Umbilical cord (tissue), 2 donors: Measurements from ENCODE around the gene PTPRT. TPM values are rescaled to one million over a fixed set of nuclear protein-coding genes. Genes with fewer than 3 reads are reported as not detected.

Experiments used
- DNase-seq: peaks from one replicate; pipeline ENCODE4 v3.0.0-alpha.2; 2015; ENCODE audit warnings: low spot score
- total RNA-seq: library from RNA; depleted of rRNA; stranded (reverse); fragments of >200 nt; gene quantifications from one replicate; pipeline ENCODE4 v1.2.3, GENCODE V29; 2014; ENCODE audit warnings: low replicate concordance; ENCODE audit not compliant: insufficient read depth

Gene PTPRT
- total RNA-seq, 1 donor from 2014 or later = 17.8 TPM

- DNase-seq = no peak
These were observed 1122.1 kb downstream of the PTPRT start for GRCh38 chr20:42067596-42067995.

- no peak for DNase-seq
These were observed 1122.5 kb downstream of the PTPRT start for GRCh38 chr20:42067174-42067573.

GRCh38 chr20:42063141-42063540 is 1126.6 kb downstream of the PTPRT start:
- DNase-seq = no peak

- DNase-seq = no peak
These were observed 1136.4 kb downstream of the PTPRT start for GRCh38 chr20:42053350-42053749.

GRCh38 chr20:42051921-42052320 is 1137.8 kb downstream of the PTPRT start:
- no peak for DNase-seq

GRCh38 chr20:42046371-42047085 is 1143.2 kb downstream of the PTPRT start:
- no peak for DNase-seq

- DNase-seq = no peak
These were observed 1145.8 kb downstream of the PTPRT start for GRCh38 chr20:42043921-42044320.

- DNase-seq = peak; percentile 28
These were observed 1148.6 kb downstream of the PTPRT start for GRCh38 chr20:42041000-42041565.

- peak; percentile 6 for DNase-seq
These were observed 1161.9 kb downstream of the PTPRT start for GRCh38 chr20:42027746-42028268.

- no peak for DNase-seq
These were observed 1163.1 kb downstream of the PTPRT start for GRCh38 chr20:42026599-42026998.

GRCh38 chr20:42024653-42025052 is 1165.1 kb downstream of the PTPRT start:
- peak; percentile 35 for DNase-seq
